Transverse colon (tissue), 4 donors: ENCODE results near the gene TCERG1L. TPM values are rescaled to one million over a fixed set of nuclear protein-coding genes. Genes with fewer than 3 reads are reported as not detected.

ENCODE experiments used
- DNase-seq: peaks from one replicate; pipeline ENCODE4 v3.0.0-alpha.2; 2019
- H3K27ac ChIP-seq, 4 donors: fragments of 200-600 bp; sonication (generic); 2 replicates each; pipeline ENCODE4 v1.5.1; 2016 to 2018; ENCODE audit warnings: inconsistent platforms in 4 of 4
- H3K27me3 ChIP-seq: fragments of 200-600 bp; sonication (generic); 2 replicates; pipeline ENCODE4 v1.5.1; 2017; ENCODE audit warnings: inconsistent platforms
- H3K36me3 ChIP-seq, 4 donors: fragments of 200-600 bp; sonication (generic); 2 replicates each; pipeline ENCODE4 v1.5.1; 2017 to 2019; ENCODE audit warnings: inconsistent platforms in 4 of 4
- H3K4me1 ChIP-seq, 4 donors: fragments of 200-600 bp; sonication (generic); 2 replicates each; pipeline ENCODE4 v1.5.1; 2017 to 2020; ENCODE audit warnings: inconsistent platforms in 4 of 4
- H3K4me3 ChIP-seq, 4 donors: fragments of 200-600 bp; sonication (generic); 1 replicate in 1 of 4; 2 replicates in 3 of 4; pipeline versions ENCODE4 v1.5.1 to v1.6.1; 2017 to 2019; ENCODE audit warnings: inconsistent platforms in 4 of 4
- H3K9me3 ChIP-seq, 2 donors: fragments of 200-600 bp; sonication (generic); 2 replicates each; pipeline ENCODE4 v1.5.1; 2017 to 2019; ENCODE audit warnings: inconsistent platforms in 2 of 2
- EP300 ChIP-seq: sonication (generic); formaldehyde crosslinking; IDR thresholded peaks from one replicate; pipeline ENCODE4 v1.6.1; 2017; ENCODE audit warnings: antibody characterized with exemption, low read depth
- POLR2A ChIP-seq: fragments of 450-650 bp; IDR thresholded peaks from one replicate; pipeline ENCODE4 v1.6.1; 2016; ENCODE audit warnings: antibody characterized with exemption, mild to moderate bottlenecking, moderate library complexity
- POLR2AphosphoS5 ChIP-seq, 3 donors: sonication (generic); formaldehyde crosslinking; IDR thresholded peaks; one replicate each; pipeline ENCODE4 v1.6.1; 2016; ENCODE audit warnings: antibody characterized with exemption in 3 of 3
- WGBS, 2 donors: methylation state at CpG; one replicate each; pipeline ENCODE4 v1.1.5; 2018; ENCODE audit warnings: low coverage in 1 of 2; 5-methylcytosine and 5-hydroxymethylcytosine counted together
- in situ Hi-C, 4 donors: fragments of 200-750 bp; cut with MboI; loops; one replicate each; pipeline versions ENCODE4 v1.15.0 to v1.15.1; 2017; ENCODE audit warnings: low sequenced_read_pairs in 3 of 4, low pct_ligation_motif_present in 1 of 4, low pct_unique_long_range_greater_than_20kb in 1 of 4
- intact Hi-C: fragments of 100-400 bp; cut with DNase I; formaldehyde crosslinking; loops from one replicate; pipeline ENCODE4 v1.15.1; 2023; ENCODE audit warnings: low total_unique reads
- total RNA-seq, 4 donors: library from RNA; depleted of rRNA; stranded (reverse); fragments of >200 nt; gene quantifications; one replicate each; pipeline ENCODE4 v1.1.0, GENCODE V29; 2016
- TF ChIP-seq, protein P1 (sequence below), 5 experiments: fragments of 200-600 bp in 3 of 5; fragments of 450-650 bp in 2 of 5; sonication (generic) in 3 of 5; IDR thresholded peaks; 1 replicate in 2 of 5; 2 replicates in 3 of 5; pipeline ENCODE4 v1.5.1; 2016 to 2017; ENCODE audit warnings: antibody characterized with exemption in 5 of 5, inconsistent platforms in 3 of 5, mild to moderate bottlenecking in 2 of 5, moderate library complexity in 1 of 5

TCERG1L gene
- total RNA-seq, 4 donors from 2014 or later = 0.16 TPM; not detected in 3

- Histone ChIP-seq H3K4me3 (no peak overlapping the region), H3K9me3 (no peaks in the 10 kb centered on the region), H3K27ac (no peak overlapping the region), H3K36me3 (no peaks in the 10 kb centered on the region), H3K4me1 (no peaks in the 10 kb centered on the region), H3K27me3 (no peaks in the 10 kb centered on the region)
- TF ChIP-seq, protein P1, sequence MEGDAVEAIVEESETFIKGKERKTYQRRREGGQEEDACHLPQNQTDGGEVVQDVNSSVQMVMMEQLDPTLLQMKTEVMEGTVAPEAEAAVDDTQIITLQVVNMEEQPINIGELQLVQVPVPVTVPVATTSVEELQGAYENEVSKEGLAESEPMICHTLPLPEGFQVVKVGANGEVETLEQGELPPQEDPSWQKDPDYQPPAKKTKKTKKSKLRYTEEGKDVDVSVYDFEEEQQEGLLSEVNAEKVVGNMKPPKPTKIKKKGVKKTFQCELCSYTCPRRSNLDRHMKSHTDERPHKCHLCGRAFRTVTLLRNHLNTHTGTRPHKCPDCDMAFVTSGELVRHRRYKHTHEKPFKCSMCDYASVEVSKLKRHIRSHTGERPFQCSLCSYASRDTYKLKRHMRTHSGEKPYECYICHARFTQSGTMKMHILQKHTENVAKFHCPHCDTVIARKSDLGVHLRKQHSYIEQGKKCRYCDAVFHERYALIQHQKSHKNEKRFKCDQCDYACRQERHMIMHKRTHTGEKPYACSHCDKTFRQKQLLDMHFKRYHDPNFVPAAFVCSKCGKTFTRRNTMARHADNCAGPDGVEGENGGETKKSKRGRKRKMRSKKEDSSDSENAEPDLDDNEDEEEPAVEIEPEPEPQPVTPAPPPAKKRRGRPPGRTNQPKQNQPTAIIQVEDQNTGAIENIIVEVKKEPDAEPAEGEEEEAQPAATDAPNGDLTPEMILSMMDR (IDR thresholded peaks at IDR 0.05) = no peak
- TF ChIP-seq EP300 = no peak
- no peak for TF ChIP-seq POLR2AphosphoS5 (IDR thresholded peaks at IDR 0.05)
- no peak for TF ChIP-seq POLR2A
- 93 to 100% methylated on average over 2 to 7 of the region's 7 CpGs for WGBS, 2 donors
- intact Hi-C loops = no loop called here
- no peak for DNase-seq
- in situ Hi-C loops = no loop called here
Measured at GRCh38 chr10:131070856-131071255, 240.7 kb downstream of the TCERG1L start.

GRCh38 chr10:131068760-131069159 is 242.8 kb downstream of the TCERG1L start:
- Histone ChIP-seq H3K36me3 (no peaks in the 10 kb centered on the region), H3K9me3 (no peaks in the 10 kb centered on the region), H3K27me3 (no peaks in the 10 kb centered on the region), H3K4me1 (no peaks in the 10 kb centered on the region), H3K4me3 (no peak overlapping the region), H3K27ac (no peak overlapping the region)
- in situ Hi-C loops (no loop called here), intact Hi-C loops (no loop called here)
- 64 to 70% methylated on average over 6 of the region's 6 CpGs for WGBS, 2 donors
- no peak for DNase-seq
- no peak for TF ChIP-seq POLR2AphosphoS5 (IDR thresholded peaks at IDR 0.05)
- TF ChIP-seq EP300 = no peak
- TF ChIP-seq, protein P1 (IDR thresholded peaks at IDR 0.05) = no peak
- TF ChIP-seq POLR2A = no peak

GRCh38 chr10:131068311-131068710 is 243.2 kb downstream of the TCERG1L start:
- in situ Hi-C loops (no loop called here), intact Hi-C loops (no loop called here)
- Histone ChIP-seq H3K27ac (no peak overlapping the region), H3K36me3 (no peaks in the 10 kb centered on the region), H3K4me1 (no peaks in the 10 kb centered on the region), H3K27me3 (no peaks in the 10 kb centered on the region), H3K4me3 (no peak overlapping the region), H3K9me3 (no peaks in the 10 kb centered on the region)
- no peak for TF ChIP-seq POLR2AphosphoS5 (IDR thresholded peaks at IDR 0.05)
- DNase-seq = no peak
- WGBS, 2 donors = 93% methylated on average over 16 of the region's 16 CpGs; no CpG with 5 or more reads in 1 of the 2 donors

DNA sequence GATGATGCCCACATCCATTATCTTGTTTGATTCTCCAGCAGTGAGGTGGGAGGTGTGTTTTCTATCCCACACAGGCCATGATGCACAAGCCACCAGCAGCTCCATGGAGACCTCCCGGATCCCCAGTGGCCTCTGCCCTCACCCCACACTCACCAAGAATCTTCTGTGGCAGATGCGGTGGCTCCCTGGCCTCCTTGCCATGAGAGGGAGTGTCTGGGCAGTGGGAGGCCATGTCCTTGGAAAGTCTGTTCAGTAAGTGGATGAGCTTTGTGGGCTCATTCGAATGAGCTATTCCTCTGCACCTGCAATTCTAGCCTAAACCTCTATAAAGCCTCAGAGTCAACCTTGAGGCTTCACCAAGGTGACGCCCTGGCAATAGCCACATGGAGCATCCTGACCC is 243.8 kb downstream of the TCERG1L start:
- 82 to 100% methylated on average over 1 to 4 of the region's 4 CpGs for WGBS, 2 donors
- in situ Hi-C loops = no loop called here
- H3K36me3 ChIP-seq = no peaks in the 10 kb centered on the region

More for the DNA sequence above, 243.8 kb downstream of the TCERG1L start:
- Histone ChIP-seq H3K27ac (no peak overlapping the region), H3K4me3 (no peak overlapping the region), H3K4me1 (no peaks in the 10 kb centered on the region), H3K27me3 (no peaks in the 10 kb centered on the region), H3K9me3 (no peaks in the 10 kb centered on the region)
- DNase-seq = no peak
- intact Hi-C loops = no loop called here
- TF ChIP-seq POLR2A (no peak), POLR2AphosphoS5 (IDR thresholded peaks at IDR 0.05) (no peak), EP300 (no peak)
- TF ChIP-seq, protein P1 (IDR thresholded peaks at IDR 0.05) = no peak
